NT2/D1 (cell line): ENCODE measurements around the gene KLHL11.

Experiments used
- YY1 ChIP-seq: IDR thresholded peaks from 2 replicates; pipeline ENCODE4 v1.6.1; 2011; ENCODE audit not compliant: insufficient read length, insufficient read depth
- ZNF274 ChIP-seq: IDR thresholded peaks from 2 replicates; pipeline ENCODE4 v1.6.1; 2011; ENCODE audit warnings: mild to moderate bottlenecking, low read depth, low read length

DNA sequence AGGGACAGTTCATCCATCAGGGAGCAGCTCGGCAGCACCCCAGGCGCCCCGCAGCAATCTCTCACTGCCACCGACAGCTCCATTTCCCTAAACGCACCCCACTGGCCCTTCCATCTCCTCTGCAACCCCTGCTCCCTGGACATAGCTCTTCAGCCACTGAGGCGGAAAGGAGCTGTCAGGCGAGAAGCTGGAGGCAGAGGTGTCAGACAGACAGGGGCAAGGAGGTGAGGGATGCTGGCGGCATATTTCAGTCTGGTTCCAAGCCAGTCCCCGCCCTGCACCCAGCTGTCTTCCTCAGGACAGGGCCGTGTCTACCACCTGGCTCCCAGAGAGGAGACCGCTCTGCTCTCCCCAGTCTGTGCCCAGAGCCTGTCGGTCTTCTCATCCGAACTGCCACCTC lies 43.9 kb upstream of the KLHL11 start:
- TF ChIP-seq ZNF274, result no peak
- no peak for TF ChIP-seq YY1
